OCI-LY1 (cell line): ENCODE data around the gene TLCD4.

ENCODE experiments used
- H2AFZ ChIP-seq: fragments of 200-600 bp; sonication (generic), shearing (Covaris generic); 2 replicates; pipeline ENCODE4 v1.6.0; 2014; ENCODE audit warnings: antibody characterized with exemption, mild to moderate bottlenecking, low read length
- H3F3A ChIP-seq: fragments of 200-600 bp; sonication (generic), shearing (Covaris generic); 2 replicates; pipeline ENCODE4 v1.6.0; 2014; ENCODE audit warnings: mild to moderate bottlenecking, antibody characterized with exemption, low read length, moderate library complexity; ENCODE audit not compliant: insufficient read depth
- H3K27ac ChIP-seq: fragments of 200-600 bp; sonication (generic); 2 replicates; pipeline ENCODE4 v1.5.1; 2014; ENCODE audit warnings: low read length, mixed run types, mild to moderate bottlenecking, low read depth; ENCODE audit not compliant: poor library complexity, severe bottlenecking
- H3K27me3 ChIP-seq: fragments of 200-600 bp; sonication (generic); 2 replicates; pipeline ENCODE4 v1.6.0; 2014; ENCODE audit warnings: antibody characterized with exemption, mild to moderate bottlenecking, low read length, moderate library complexity; ENCODE audit not compliant: insufficient read depth
- H3K36me3 ChIP-seq: fragments of 200-600 bp; sonication (generic); 2 replicates; pipeline ENCODE4 v1.6.1; 2014; ENCODE audit warnings: mild to moderate bottlenecking, antibody characterized with exemption, low read length, moderate library complexity, mixed read lengths; ENCODE audit not compliant: insufficient read depth
- H3K4me1 ChIP-seq: fragments of 200-600 bp; sonication (generic); 2 replicates; pipeline ENCODE4 v1.5.1; 2014; ENCODE audit warnings: mild to moderate bottlenecking, low read length, moderate library complexity; ENCODE audit not compliant: insufficient read depth, severe bottlenecking
- H3K4me2 ChIP-seq: fragments of 200-600 bp; sonication (generic), shearing (Covaris generic); 2 replicates; pipeline ENCODE4 v1.6.1; 2014; ENCODE audit warnings: low read length
- H3K4me3 ChIP-seq: fragments of 200-600 bp; sonication (generic); 2 replicates; pipeline ENCODE4 v1.5.1; 2014; ENCODE audit warnings: low read length, low read depth, mild to moderate bottlenecking, mixed read lengths; ENCODE audit not compliant: poor library complexity, severe bottlenecking
- H3K79me2 ChIP-seq: fragments of 200-600 bp; shearing (Covaris generic); 2 replicates; pipeline ENCODE4 v1.6.1; 2016; ENCODE audit warnings: mixed run types, low read length, mixed read lengths; ENCODE audit not compliant: insufficient read depth
- H3K9ac ChIP-seq: fragments of 200-600 bp; sonication (generic), shearing (Covaris generic); 2 replicates; pipeline ENCODE4 v1.6.1; 2014; ENCODE audit warnings: mild to moderate bottlenecking, low read length, mixed read lengths
- H3K9me2 ChIP-seq: fragments of 200-600 bp; sonication (generic), shearing (Covaris generic); 2 replicates; pipeline ENCODE4 v1.6.1; 2014; ENCODE audit warnings: low read depth, mild to moderate bottlenecking, low read length, mixed read lengths
- H3K9me3 ChIP-seq: fragments of 200-600 bp; shearing (Covaris generic); 2 replicates; pipeline ENCODE4 v1.6.1; 2014; ENCODE audit warnings: low read length, mixed read lengths
- H4K20me1 ChIP-seq: fragments of 200-600 bp; sonication (generic), shearing (Covaris generic); 2 replicates; pipeline ENCODE4 v1.6.0; 2016; ENCODE audit warnings: mild to moderate bottlenecking, low read length; ENCODE audit not compliant: insufficient read depth
- EZH2 ChIP-seq: fragments of 200-600 bp; sonication (generic), shearing (Covaris generic); IDR thresholded peaks from 2 replicates; pipeline ENCODE4 v1.8.0; 2017; ENCODE audit warnings: borderline replicate concordance, mixed run types, mild to moderate bottlenecking, antibody characterized with exemption, low read length, moderate library complexity, mixed read lengths
- TF ChIP-seq, protein P1 (sequence below): fragments of 200-600 bp; sonication (generic), shearing (Covaris generic); IDR thresholded peaks from 2 replicates; pipeline ENCODE4 v1.5.1; 2017; ENCODE audit warnings: mild to moderate bottlenecking, antibody characterized with exemption, low read length, moderate library complexity, mixed read lengths

TLCD4 gene

DNA sequence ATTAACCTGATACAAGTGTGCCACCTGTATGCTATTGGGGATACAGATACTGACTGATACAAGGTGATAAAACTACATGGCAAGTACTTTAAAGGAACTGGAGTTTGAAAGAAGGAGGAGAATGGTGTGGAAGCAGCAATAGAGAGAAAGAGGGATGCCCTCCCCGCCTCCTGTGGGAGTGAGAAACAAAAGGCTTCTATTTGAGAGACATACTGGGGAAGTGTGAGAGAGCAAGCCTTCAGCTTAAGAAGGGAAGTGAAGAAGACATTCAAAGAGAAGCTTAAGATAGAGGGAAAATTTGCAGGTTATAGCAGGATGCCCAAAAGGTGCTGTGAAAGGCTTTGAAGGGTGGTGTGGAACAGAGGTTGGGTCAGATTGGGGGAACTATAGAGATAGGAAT lies 36.7 kb upstream of the TLCD4 start:
- no peaks in the 10 kb centered on the region for H3K4me1 ChIP-seq
- no peaks in the 10 kb centered on the region for H3K9me3 ChIP-seq
- H3K9ac ChIP-seq: no peak overlapping the region
- no peak for TF ChIP-seq EZH2
- TF ChIP-seq, protein P1, sequence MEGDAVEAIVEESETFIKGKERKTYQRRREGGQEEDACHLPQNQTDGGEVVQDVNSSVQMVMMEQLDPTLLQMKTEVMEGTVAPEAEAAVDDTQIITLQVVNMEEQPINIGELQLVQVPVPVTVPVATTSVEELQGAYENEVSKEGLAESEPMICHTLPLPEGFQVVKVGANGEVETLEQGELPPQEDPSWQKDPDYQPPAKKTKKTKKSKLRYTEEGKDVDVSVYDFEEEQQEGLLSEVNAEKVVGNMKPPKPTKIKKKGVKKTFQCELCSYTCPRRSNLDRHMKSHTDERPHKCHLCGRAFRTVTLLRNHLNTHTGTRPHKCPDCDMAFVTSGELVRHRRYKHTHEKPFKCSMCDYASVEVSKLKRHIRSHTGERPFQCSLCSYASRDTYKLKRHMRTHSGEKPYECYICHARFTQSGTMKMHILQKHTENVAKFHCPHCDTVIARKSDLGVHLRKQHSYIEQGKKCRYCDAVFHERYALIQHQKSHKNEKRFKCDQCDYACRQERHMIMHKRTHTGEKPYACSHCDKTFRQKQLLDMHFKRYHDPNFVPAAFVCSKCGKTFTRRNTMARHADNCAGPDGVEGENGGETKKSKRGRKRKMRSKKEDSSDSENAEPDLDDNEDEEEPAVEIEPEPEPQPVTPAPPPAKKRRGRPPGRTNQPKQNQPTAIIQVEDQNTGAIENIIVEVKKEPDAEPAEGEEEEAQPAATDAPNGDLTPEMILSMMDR: no peak
- no peak overlapping the region for H3K27ac ChIP-seq
- no peak overlapping the region for H3K4me2 ChIP-seq
- no peaks in the 10 kb centered on the region for H3K79me2 ChIP-seq
- H3K4me3 ChIP-seq: no peak overlapping the region
- no peak overlapping the region for H2AFZ ChIP-seq
- no peaks in the 10 kb centered on the region for H3K36me3 ChIP-seq
- no peaks in the 10 kb centered on the region for H3F3A ChIP-seq
- H3K27me3 ChIP-seq: no peaks in the 10 kb centered on the region
- H3K9me2 ChIP-seq: no peaks in the 10 kb centered on the region
- H4K20me1 ChIP-seq: no peaks in the 10 kb centered on the region

DNA sequence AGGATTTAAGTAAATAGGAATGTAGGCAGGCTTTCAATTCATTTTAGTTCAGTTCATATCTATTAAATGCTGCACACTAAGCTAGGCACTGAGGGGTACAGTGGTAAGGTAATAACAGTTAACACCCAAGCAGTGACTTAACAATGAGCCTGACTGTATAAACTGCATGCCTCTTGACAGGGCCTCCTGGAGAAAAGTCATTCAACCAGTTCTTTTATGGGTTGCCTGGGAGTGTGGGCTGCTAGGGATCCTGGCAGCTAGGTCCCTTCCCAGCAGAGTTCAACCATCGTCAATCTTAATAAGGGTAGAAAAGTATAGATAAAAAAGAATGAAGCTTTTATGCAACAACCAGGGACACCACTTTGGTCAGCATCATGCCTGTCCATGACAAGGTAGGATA lies 36.3 kb upstream of the TLCD4 start:
- H3K27ac ChIP-seq: no peak overlapping the region
- H2AFZ ChIP-seq: no peak overlapping the region
- TF ChIP-seq, protein P1: no peak
- no peak for TF ChIP-seq EZH2
- H3K9me2 ChIP-seq: no peaks in the 10 kb centered on the region
- H3K9ac ChIP-seq: no peak overlapping the region
- H4K20me1 ChIP-seq: no peaks in the 10 kb centered on the region
- no peak overlapping the region for H3K4me2 ChIP-seq
- no peaks in the 10 kb centered on the region for H3K4me1 ChIP-seq
- no peaks in the 10 kb centered on the region for H3K27me3 ChIP-seq
- H3K79me2 ChIP-seq: no peaks in the 10 kb centered on the region
- no peaks in the 10 kb centered on the region for H3K36me3 ChIP-seq
- no peaks in the 10 kb centered on the region for H3F3A ChIP-seq
- no peaks in the 10 kb centered on the region for H3K9me3 ChIP-seq
- no peak overlapping the region for H3K4me3 ChIP-seq

DNA sequence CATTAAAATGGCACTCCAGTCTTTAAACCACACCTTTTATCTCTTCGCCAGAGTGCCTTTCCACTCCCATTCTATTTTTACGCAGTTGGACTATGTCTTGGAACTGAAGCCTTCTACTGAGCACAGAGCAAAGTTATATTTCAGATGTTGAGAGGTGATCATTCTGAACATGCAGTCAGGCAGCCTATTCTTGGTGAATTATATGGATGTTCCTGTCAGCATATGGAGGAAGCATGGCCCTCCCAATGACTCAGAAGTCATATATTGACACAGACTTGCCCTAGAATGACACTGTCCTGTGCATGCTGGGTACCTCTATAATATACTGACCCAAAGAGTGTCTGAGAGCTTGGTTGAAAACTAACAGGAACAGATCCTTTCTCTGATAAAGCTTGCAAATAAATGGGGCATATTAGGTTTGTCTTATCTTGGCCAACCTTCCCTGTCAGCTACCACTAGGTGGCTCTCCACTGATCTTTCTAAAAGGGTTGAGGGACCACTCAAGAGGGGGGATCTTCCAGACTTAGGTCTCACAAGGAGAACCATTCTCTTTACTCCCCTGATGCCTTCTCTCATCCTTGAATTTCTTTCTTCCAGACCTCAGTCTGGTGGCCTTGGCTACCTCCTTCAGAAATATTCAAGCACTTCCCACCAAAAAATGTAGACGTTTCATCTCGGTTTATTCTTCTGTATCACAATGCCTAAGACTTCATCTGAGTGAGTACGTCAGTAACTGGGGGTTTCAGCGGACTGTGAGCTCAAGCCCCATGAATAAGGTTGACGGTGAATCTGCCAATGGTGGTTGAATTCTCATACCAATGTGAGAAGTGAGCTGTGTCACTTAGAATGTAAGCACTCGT lies 32.6 kb upstream of the TLCD4 start:
- H3K27ac ChIP-seq: no peak overlapping the region
- H3K4me1 ChIP-seq: no peaks in the 10 kb centered on the region
- no peak for TF ChIP-seq EZH2
- TF ChIP-seq, protein P1: peak; percentile 81
- no peak overlapping the region for H2AFZ ChIP-seq
- no peaks in the 10 kb centered on the region for H3F3A ChIP-seq
- H3K4me2 ChIP-seq: no peak overlapping the region
- no peak overlapping the region for H3K4me3 ChIP-seq
- H3K9me2 ChIP-seq: no peaks in the 10 kb centered on the region
- no peaks in the 10 kb centered on the region for H3K9me3 ChIP-seq
- no peaks in the 10 kb centered on the region for H4K20me1 ChIP-seq
- no peaks in the 10 kb centered on the region for H3K79me2 ChIP-seq
- H3K36me3 ChIP-seq: no peaks in the 10 kb centered on the region
- H3K9ac ChIP-seq: no peak overlapping the region
- H3K27me3 ChIP-seq: no peaks in the 10 kb centered on the region
